Esophagus mucosa (tissue), 1 donor: ENCODE measurements around the gene PLEKHH2. TPM values are rescaled to one million over a fixed set of nuclear protein-coding genes. Genes with fewer than 3 reads are reported as not detected.

ENCODE experiments used
- ATAC-seq: fragments of 200-7000 bp; cut with Tn5 transposase; one replicate; pipeline ENCODE4 v1.9.1; 2020
- total RNA-seq: library from RNA; stranded (reverse); gene quantifications from one replicate; pipeline ENCODE4 v1.2.4, GENCODE V29; 2023
- donor health status: DM: yes; HTN: yes; CAD: no.

Gene PLEKHH2
- total RNA-seq, 1 donor from 2014 or later: 1.6 TPM

GRCh38 chr2:43764086-43764705 lies 127.1 kb downstream of the PLEKHH2 start:
- ATAC-seq: no peak

- no peak for ATAC-seq
Measured at GRCh38 chr2:43766006-43766405, 128.9 kb downstream of the PLEKHH2 start.

- peak; percentile 99 for ATAC-seq
Measured at GRCh38 chr2:43773876-43774613, 137.0 kb downstream of the PLEKHH2 start, which contains the start of gene DYNC2LI1. TSS of gene DYNC2LI1 (plus strand) at chr2:43774039. CDS start at chr2:43774139, 100 bp downstream.

GRCh38 chr2:43774617-43775016 lies 137.6 kb downstream of the PLEKHH2 start:
- ATAC-seq: no peak

GRCh38 chr2:43776324-43776723 lies 139.3 kb downstream of the PLEKHH2 start:
- ATAC-seq: no peak

- ATAC-seq: no peak
Measured at GRCh38 chr2:43777306-43777926, 140.4 kb downstream of the PLEKHH2 start.

- no peak for ATAC-seq
Measured at GRCh38 chr2:43778233-43778632, 141.2 kb downstream of the PLEKHH2 start.

GRCh38 chr2:43787895-43788294 lies 150.8 kb downstream of the PLEKHH2 start:
- no peak for ATAC-seq

GRCh38 chr2:43788646-43789045 lies 151.6 kb downstream of the PLEKHH2 start:
- ATAC-seq: no peak

GRCh38 chr2:43790147-43790546 lies 153.1 kb downstream of the PLEKHH2 start:
- ATAC-seq: no peak

- ATAC-seq: peak; percentile 45
Measured at GRCh38 chr2:43791035-43791765, 154.1 kb downstream of the PLEKHH2 start.

GRCh38 chr2:43792653-43793052 lies 155.6 kb downstream of the PLEKHH2 start:
- ATAC-seq: no peak

- no peak for ATAC-seq
Measured at GRCh38 chr2:43794956-43795355, 157.9 kb downstream of the PLEKHH2 start.

GRCh38 chr2:43796206-43796605 lies 159.1 kb downstream of the PLEKHH2 start:
- ATAC-seq: no peak

GRCh38 chr2:43798300-43798699 lies 161.2 kb downstream of the PLEKHH2 start:
- ATAC-seq: no peak

- ATAC-seq: no peak
Measured at GRCh38 chr2:43800894-43801293, 163.8 kb downstream of the PLEKHH2 start.

GRCh38 chr2:43802135-43802534 lies 165.1 kb downstream of the PLEKHH2 start:
- ATAC-seq: no peak

- peak; percentile 25 for ATAC-seq
Measured at GRCh38 chr2:43803113-43803512, 166.1 kb downstream of the PLEKHH2 start.

- ATAC-seq: no peak
Measured at GRCh38 chr2:43806719-43807031, 169.6 kb downstream of the PLEKHH2 start.

- ATAC-seq: no peak
Measured at GRCh38 chr2:43810452-43810851, 173.4 kb downstream of the PLEKHH2 start.

GRCh38 chr2:43810888-43811287 lies 173.8 kb downstream of the PLEKHH2 start:
- ATAC-seq: no peak

GRCh38 chr2:43812006-43812405 lies 174.9 kb downstream of the PLEKHH2 start:
- ATAC-seq: no peak

GRCh38 chr2:43812947-43813346 lies 175.9 kb downstream of the PLEKHH2 start:
- ATAC-seq: no peak
